Activated CD4-positive, alpha-beta T cell treated with anti-CD3 and anti-CD28 coated beads, Interleukin-2, amount 50 U/mL, for 1 hour (primary cell): ENCODE results near the gene GNA12.

Source experiments
- DNase-seq: peaks from one replicate; pipeline ENCODE4 v3.0.0-alpha.2; 2020

The GNA12 gene

DNA sequence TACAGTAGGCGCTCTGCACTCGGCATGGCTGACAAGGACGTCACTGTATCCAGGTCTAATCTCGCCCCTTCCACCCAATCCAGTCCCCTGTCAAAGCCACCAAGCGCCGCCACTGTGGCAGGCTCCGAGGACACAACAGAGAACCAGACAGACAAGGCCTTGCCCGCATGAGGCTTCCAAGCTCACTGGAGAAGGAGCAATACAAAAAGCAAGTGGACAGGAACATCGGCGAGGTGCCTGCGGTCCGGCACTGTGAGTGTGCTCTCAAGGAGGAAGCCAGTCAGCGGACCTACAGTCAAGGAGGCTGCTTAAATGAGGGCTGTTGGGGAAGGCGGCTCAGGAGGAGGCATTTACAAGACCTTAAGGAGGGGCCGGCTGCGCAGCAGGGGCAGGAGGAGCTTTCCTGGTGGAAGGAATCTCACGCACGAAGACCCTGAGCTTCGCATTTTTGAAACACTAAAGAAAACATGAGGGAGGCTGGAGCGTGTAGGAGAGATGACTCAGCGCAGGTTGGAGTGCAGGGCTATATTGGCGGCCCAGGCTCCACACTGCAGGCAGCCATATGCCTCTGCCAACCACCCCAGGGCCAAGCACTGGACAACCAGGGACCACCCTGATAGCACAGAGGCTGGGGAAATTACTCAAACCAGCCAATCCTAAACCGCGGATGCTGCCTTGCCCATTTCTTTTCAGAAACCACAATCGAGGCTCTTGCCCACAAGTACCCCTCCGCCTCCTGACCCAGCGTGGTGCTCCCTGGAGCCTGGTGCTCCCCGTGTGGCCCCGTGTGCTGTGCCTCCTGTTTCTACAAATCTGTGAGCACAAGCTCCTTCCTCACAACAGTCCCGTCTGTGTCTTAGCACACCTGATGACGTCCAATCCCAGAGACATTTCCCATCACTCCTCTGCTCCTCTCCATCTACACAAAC is 28.9 kb downstream of the GNA12 start:
- DNase-seq, result no peak

DNA sequence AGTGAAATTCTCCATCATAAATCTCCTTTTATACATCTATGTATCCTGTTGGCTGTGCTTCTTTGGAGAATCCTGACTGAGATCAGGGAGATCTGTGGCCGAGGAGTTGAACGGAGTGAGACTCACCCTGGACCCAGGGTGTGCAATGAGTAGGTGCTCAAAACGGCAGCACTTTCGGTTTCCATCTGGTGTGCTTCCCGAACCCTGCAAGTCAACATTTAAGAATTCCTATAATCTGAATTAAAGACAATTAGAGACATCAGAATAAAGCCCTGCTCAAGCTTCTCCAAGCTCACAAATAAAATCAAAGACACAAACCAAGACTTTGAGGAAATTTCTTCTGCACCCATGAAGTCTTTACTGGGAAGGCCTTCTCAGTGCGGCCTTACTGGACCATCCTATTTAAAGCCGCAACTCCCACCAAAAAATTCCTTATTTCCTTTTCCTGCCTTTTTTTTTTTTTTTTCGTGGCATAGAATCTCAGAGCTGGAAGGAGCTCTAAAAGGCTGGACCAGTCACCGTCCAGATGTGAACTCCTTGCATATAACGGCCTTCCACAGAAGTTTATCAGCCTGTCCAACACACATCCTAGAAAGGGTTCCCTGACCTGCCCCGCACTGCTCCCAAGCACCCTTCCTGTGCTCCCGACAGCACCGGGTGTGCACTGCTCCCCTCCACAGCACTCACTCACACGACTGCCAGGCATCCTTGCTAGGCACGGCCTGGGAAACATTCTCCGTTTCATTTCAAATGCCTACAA is 29.7 kb downstream of the GNA12 start:
- no peak for DNase-seq

DNA sequence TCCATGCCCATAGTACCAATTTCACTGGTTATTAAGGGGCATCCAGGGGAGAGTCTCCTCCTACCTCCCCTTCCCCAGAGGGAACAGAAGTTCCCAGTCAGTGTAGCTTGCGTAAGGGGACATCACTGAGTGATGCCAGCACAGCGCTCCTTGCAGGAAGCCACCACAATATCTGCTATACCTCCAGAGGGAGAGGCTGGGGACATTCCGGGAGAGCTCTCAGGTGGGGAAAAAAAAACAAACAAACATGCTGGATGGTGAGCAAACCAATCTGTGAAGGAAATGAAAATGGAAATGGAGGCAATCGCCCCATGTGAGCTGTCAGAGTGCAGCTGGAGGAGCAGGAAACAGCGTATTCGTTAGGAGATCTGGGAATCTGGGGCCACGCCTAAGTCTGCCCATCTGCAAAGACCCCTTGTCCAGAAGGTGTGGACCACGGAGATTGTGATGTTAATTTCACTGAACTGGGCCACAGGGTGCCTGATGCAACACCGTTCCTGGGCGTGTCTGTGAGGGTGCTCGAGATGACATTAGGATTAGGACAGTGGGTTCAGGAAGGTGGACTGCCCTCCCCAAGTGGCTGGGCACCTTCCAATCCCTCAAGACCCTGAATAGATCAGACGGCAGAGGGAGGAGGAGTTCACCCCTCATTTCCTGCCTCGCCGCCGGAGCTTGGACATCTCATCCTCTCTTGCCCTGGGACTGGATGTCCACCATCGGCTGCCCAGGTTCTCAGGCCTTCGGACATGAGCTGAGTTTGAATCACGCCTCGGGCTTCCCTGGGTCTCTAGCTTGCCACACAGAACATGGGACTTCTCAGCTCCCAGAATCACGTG is 30.5 kb downstream of the GNA12 start:
- no peak for DNase-seq

DNA sequence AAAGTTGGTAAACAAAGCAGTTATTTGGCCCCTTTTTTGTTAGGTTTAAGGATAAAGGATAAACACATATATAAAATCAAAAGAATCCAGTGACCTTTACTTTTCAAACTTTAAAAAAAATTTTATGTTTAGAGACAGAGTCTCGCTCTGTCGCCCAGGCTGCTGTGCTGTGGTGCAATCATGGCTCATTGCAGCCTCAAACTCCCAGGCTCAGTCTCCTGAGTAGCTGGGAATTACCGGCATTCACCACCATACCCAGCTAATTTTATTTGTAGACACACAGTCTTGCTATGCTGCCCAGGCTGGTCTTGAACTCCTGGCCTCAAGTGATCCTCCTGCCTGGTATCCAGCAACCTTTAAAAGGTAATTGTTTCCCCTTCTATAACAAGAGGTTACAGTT is 31.3 kb downstream of the GNA12 start:
- DNase-seq, result no peak

DNA sequence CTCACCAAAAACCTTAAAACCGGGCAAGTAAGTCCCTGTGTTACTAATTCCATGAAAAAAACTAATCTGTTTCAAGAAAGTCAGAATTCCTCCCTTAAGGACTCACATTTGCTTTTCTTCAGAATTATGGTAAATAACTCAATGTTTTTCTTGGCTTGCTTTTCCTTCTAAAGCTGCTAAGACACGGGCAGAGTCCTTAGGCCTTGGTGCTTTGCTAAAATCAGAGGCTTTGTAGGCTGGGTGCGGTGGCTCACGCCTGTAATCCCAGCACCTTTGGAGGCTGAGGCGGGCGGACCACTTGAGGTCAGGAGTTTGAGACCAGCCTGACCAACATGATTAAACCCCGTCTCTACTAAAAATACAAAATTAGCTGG is 32.0 kb downstream of the GNA12 start:
- DNase-seq, result no peak

DNA sequence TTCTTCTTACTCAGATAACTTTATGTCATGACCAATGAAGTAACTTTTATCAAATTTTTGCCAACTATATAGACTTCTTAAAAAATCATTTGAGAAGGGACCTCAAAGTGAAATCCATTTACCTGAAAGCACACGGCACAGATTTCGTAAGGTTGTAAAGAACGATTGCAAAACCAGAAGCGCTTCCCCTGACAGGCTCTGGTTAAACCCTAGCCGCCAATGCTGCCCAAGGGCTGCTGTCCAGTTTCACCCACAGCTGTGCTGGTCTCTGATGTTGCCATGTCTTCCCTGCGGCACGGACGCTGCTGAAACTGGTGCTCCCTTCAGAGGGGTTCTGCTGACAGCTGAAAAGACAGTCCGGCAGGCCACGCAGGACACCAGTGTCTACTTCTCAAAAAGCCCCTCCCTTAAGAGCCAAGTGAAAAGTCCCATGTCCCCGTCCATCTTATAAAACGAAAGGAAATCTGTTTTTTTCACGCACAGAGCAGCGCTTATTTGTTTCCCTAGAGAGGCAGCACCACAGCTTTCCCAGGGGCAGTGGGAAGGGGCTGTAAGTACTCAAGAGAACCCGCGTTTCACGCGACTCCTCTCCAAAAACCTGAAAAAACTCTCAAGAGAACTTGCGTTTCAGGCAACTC is 32.5 kb downstream of the GNA12 start:
- DNase-seq, result no peak

DNA sequence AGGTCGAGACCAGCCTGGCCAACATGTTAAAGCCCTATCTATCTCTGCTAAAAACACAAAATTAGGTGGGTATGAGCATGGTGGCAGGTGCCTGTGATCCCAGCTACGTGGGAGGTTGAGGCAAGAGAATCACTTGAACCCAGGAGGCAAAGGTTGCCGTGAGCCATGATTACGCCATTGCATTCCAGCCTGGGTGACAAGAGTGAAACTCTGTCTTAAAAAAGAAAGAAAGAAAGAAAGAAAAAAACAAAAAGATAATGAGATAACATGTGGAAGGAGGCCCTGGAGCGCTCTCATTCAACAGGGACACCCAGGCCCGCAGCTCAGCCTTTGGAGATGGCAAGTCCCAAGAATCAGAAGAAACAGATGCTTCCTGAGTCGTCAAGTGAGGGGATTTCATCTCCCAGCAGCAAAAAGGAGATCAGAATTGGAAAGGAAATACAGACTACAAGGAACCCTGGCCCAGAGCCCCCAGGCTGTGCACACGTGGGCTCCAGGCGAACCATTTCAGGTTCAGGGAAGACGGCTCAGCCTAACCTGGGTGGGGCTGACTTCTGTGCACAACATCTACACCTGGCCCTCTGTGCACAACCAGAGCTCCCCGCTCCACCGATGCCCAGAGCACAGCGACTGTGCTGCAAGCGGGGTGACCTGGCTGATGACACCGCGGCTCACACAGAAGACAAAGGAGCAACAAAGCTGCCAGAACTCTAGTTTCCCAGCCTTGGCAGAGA is 33.3 kb downstream of the GNA12 start:
- DNase-seq, result no peak

DNA sequence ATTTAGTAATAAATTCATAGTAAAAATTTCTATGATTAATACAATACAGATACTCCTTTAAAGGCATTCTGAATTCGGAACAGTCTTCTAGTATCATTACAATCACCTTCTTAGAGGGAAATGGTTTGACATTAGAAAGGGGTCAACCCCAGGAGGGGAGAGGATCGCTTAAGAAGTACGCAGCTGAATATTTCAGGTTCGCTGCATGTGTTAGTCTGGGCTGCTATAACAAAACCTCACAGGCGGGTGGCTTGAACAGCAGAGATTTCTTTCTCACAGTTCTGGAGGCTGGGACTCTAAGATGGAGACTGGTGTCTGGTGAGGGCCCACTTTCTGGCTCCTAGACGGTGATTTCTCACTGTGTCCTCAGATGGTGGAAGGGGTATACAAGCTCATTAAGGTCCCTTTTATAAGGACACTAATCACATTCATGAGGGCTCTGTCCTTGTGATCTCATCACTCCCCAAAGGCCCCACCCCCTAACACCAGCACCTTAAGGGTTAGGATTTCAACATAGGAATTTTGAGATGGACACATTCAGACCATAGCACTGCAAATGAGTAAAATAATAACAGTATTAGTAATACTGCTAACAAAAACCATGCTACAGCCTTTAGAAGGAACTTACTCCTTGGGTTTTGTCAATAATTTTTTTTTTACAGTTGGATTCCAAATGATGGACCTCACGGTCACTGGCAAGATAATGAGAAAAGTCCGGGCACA is 34.0 kb downstream of the GNA12 start:
- DNase-seq, result no peak

DNA sequence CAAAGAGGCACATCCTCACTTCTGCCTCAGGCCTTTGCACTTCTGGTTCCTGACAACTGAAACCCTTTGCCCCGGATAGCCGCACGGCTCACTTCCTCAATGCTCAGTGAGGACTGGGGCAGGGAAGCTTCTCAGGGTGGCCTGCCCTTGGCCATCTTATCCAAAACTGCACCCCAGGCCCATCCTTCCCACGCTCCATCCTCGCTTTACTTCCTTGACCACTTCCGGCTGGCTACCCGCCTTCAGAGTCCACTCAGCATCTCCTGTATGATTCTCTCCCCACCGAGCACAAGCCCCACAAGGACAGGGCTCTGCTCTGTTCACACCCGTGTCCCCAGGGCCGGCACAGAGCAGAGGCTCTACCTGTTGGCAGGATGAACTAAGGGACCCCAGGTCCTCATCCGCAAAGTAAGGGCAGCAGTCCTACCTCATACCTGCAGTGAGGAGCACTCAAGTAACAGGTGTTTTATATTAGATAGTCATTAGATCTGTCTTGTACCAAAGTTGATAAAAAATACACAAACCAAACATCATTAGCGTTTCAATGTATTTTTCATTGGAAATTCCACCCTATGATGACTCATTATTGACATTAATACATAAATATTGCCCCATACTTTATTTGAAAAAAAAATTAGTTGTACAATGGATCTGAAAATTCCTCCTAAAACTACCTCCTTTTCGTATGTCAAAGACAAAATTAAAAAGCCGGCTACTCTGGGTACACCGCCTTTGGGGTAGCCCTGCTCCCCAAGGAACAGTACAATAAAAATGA is 35.0 kb downstream of the GNA12 start:
- DNase-seq, result no peak

DNA sequence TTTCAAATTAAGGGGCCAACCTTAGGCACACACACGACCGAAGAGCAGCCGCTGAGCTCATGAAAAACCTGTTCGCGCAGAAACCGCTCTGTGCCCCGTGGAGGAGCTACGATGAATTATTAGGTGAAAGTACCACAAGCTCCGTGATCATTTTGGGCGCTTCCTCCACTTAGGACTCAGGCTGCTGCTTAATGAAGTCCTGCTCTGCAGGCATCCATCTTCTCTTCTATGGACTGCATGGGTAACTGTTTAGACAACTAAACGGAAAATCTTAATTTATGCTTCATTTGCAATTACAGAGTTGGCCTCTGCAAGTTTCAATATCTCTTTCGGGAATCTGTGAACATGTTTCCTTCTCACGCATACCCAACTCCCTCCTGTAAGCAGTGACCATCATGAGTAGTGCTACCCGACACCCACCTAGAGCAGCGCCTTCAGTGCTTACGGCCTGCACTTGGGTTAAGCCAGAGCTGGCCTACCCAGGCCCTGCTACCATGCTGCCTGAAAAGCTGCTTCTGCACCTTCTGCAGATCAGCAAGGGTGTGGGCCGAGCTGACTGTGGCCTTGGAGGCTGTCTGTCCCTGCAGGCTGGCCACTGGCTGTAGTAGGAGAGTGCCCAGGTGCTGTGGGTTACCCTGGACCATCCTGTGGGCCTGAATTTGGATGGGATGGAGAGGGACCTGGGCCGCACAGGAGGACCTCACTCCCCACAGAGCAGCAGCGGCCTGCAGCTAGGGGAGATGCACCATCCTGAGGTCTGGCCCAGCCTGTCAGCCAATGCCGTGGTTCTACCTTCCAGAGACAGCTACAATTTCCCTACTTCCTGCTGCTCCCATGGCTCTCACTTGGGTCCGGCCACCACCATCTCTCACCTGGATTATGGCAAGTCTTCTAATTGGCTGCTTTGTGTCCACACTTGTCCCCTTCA is 36.0 kb downstream of the GNA12 start:
- DNase-seq, result no peak

DNA sequence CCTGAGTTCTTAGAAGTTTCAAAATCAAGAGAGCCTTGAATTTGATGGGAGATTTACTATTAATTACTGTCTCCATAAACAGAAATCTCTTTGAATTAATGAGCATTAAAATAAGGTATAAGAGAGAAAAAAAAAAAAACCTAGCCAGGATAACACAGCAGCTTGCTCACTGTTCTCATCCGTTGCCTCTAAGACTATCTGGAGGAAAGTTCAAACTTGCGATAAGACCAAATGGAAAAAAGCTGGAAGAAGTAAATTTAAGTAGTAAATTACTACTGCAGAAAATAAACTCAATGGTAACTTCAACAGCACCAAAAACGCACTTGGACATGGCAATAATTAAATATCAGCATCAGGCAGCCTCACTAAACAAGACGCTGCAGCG is 36.7 kb downstream of the GNA12 start:
- no peak for DNase-seq

DNA sequence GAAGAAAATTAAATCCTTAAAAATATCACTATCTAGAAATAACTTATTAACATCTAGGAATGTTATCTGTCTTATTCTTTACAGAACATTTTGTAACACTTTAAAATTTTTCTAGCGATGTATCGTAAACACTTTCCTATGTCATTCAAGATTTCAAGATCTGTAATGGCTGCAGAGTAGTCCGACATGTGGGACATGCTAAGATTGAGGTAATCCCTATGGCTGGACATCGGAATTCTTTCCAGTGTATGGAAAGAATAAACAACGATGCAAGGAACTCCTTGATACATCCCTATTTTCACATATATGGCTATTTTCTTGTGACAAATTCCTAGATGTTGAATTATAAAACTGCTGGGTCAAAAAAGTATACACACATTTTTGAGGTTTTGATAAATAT is 37.5 kb downstream of the GNA12 start:
- no peak for DNase-seq

DNA sequence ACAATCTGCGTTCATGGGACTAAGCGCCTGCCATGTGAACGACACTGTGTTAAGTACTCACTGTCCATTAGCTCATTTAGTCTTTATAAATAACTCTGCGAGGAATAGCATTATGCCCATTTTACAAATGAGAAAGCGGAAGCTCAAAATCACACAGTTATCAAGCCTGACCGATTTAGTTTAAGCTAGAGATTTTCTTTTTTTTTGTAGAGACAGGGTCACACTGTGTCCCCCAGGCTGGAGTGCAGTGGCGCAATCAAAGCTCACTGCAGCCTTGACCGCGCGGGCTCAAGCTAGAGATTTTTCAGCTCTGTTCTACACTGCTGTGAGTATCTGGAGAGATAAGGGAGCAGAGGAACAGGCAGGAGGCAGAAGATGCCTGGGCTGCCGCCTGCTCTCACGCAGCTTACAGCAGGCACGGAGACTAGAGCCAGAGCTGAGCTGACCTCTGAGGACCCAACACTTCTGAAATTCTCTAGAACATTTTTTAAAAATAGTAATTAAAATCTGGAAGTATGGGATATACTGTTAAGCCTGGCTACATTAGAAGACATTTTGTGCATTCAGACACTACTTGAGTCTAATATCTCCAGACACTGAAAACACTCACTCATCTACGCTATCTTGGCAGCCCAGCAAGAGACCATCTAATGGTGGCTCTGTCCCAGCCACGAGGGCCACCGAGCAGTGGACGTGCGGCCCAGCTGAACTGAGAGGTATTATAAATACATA is 38.7 kb downstream of the GNA12 start:
- DNase-seq, result no peak

DNA sequence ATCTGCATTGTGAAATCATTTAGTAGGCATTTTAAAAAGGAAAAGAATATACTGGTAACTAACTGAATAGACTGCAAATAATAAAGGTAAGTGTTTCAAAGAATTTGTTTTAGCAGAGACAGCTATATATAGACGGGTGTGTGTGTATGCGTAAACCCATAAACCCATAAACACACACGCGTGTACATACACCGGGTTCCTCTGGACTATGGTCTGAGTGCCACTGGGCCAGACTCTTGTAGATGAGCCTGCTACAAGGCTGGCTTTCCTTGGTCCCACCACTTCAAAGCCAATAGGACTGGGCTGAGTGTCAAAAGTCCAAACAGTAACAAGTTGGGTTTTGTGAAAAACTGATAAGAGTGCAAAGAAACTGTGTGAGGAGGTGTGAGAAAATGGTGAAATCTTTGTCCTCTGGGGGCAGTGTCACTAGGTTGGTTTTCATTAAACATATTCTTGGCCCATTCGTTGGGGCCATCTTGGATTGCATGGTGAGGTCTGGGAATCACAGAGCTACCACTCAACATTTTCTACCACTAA is 39.8 kb downstream of the GNA12 start:
- DNase-seq, result no peak

DNA sequence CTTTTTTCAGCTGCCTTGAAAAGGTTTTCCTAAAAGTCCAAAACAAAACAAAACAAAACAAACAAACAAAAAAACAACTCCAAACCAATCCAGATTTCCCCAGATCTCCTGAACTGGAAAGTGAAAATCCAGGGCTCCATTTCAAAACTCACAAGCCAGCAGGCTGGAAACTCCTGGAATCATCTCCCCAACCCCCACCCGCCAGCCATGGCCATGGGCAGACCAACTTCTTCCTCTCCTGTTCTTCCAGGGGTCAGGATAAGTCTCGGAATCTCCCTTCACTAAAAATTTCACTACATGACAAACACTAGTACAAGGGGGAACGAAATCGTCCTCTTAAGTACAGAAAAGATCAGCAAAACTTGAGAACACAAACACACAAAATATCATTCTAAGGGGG is 40.4 kb downstream of the GNA12 start:
- DNase-seq, result no peak

DNA sequence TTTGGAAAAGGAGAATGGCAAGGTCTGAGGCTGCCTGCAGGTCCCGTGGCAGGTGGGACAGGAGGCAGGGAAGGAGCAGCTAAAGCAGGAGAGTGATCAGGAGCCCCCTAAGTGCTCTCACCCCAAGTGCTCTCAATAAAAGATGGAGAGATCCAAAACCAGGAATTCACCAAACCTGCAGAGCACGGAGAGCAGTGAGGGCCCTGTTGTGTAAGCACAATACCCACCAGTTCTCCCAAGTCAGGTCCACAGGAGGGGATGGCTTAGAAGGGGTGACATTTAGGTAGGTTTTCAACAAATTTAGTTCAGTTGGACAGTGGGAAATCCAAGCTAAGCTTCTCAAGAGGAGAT is 40.8 kb downstream of the GNA12 start:
- DNase-seq, result no peak

DNA sequence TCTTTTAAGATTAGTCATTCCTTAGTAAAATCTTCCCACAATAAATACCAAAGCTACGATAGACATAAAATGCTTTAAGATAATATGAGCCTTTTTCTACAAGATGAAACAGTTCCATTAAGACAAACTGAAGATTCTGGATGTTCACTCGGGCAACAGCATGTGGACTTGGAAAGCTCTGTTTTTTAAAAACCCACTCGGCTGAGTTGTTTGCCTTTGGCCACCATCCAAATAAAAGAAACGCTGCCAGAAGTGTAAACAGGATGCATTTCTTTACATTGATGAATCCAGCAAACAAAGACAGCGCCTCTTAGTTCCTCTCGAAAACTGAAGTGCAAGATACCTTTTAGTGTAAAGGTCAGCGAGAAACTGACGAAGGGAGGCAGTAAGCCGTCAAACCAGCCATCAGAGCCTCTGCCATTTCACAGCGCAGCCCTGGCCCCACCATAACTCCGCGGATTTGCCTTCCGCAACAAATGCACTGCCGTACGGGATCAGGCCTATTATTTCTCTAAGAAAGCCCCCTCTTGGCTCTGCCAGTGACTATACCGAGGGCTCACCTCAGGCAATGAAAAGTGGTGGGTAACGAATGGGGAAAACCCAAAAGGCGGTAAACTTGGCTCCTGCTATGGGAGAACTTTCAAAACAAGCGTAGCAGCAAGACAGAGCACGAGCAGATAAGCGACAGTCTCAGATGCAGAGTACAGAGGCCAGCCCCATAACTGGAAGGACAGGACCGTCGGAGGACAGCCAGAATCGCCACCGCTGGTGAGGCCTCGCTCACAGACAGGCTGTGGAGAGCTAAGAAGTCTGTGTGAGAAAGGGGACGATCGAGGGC is 41.4 kb downstream of the GNA12 start:
- DNase-seq, result no peak

DNA sequence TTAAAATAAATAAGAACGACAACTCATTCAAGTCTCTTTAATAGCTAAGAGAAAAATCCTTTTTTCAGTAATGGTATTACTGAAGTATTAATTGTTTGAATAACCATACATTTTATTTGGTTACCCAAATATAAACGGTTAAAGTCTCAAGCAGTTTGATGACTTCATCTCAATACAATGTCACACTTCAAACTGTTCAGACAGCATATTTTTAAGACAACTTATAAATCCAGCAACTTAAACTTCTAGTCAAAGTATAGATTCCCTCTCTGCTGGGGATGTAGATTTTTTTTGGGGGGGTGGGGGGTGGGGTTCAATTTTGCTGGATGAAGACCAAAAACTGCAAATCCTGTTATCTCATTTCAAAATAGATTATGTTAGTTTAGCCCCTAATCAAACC is 42.0 kb downstream of the GNA12 start:
- no peak for DNase-seq
